HEK293 (cell line): ENCODE results near the gene DNAI1.

Experiments
- CTCF ChIA-PET: fragments of 350-600 bp; formaldehyde crosslinking; extraction: SDS; loops from one replicate; lab custom pipeline; 2021; ENCODE audit warnings: antibody characterized with exemption; lab: Yijun Ruan, JAX
- POLR2A ChIA-PET: fragments of 300-600 bp; formaldehyde crosslinking; extraction: SDS; loops from one replicate; lab custom pipeline; 2020; ENCODE audit warnings: antibody characterized with exemption, inconsistent platforms; lab: Yijun Ruan, JAX
- H3K27ac ChIP-seq: fragments of 200-500 bp; sonication (Bioruptor generic); 2 replicates; pipeline ENCODE4 v1.5.1; 2014; ENCODE audit warnings: low read depth, low read length, control low read depth, inconsistent platforms; ENCODE audit errors: extremely low read depth
- H3K36me3 ChIP-seq, 2 experiments: fragments of 200-500 bp in 1 of 2; sonication (Bioruptor generic) in 1 of 2; 1 replicate in 1 of 2; 2 replicates in 1 of 2; pipeline ENCODE4 v1.5.1; 2014 to 2017; ENCODE audit warnings: inconsistent platforms in 2 of 2, low read length in 2 of 2; ENCODE audit not compliant: control insufficient read depth in 2 of 2, insufficient read depth in 1 of 2
- H3K4me1 ChIP-seq: fragments of 200-500 bp; sonication (Bioruptor generic); 2 replicates; pipeline ENCODE4 v1.5.1; 2014; ENCODE audit warnings: mild to moderate bottlenecking, low read length, inconsistent platforms; ENCODE audit not compliant: control insufficient read depth, insufficient read depth
- H3K4me3 ChIP-seq: 2 replicates; pipeline ENCODE4 v1.5.1; 2011; ENCODE audit warnings: low read depth, mild to moderate bottlenecking, control low read depth, low read length, moderate library complexity
- H3K9me3 ChIP-seq: fragments of 200-500 bp; sonication (Bioruptor generic); 2 replicates; pipeline ENCODE4 v1.5.1; 2014; ENCODE audit warnings: low read depth, low read length, inconsistent platforms; ENCODE audit not compliant: control insufficient read depth, insufficient read depth
- AEBP2 ChIP-seq: fragments of 450-650 bp; formaldehyde crosslinking; IDR thresholded peaks from 2 replicates; pipeline ENCODE4 v1.5.1; 2016; ENCODE audit warnings: missing biosample characterization, missing genetic modification characterization, borderline replicate concordance
- KLF17 ChIP-seq: fragments of 450-650 bp; formaldehyde crosslinking; IDR thresholded peaks from 2 replicates; pipeline ENCODE4 v1.5.1; 2016; ENCODE audit warnings: missing biosample characterization, missing genetic modification characterization
- MZF1 ChIP-seq: fragments of 450-650 bp; formaldehyde crosslinking; IDR thresholded peaks from 2 replicates; pipeline ENCODE4 v1.5.1; 2017; ENCODE audit warnings: missing biosample characterization, missing genetic modification characterization, borderline replicate concordance
- OSR2 ChIP-seq: fragments of 450-650 bp; formaldehyde crosslinking; IDR thresholded peaks from 2 replicates; pipeline ENCODE4 v1.5.1; 2016; ENCODE audit warnings: missing biosample characterization, missing genetic modification characterization
- PRDM2 ChIP-seq: fragments of 450-650 bp; formaldehyde crosslinking; IDR thresholded peaks from 2 replicates; pipeline ENCODE4 v1.5.1; 2016; ENCODE audit warnings: missing biosample characterization, missing genetic modification characterization, borderline replicate concordance
- SCRT2 ChIP-seq: fragments of 450-650 bp; formaldehyde crosslinking; IDR thresholded peaks from 2 replicates; pipeline ENCODE4 v1.5.1; 2016; ENCODE audit warnings: missing biosample characterization, missing genetic modification characterization
- ZBTB10 ChIP-seq: fragments of 450-650 bp; formaldehyde crosslinking; IDR thresholded peaks from 2 replicates; pipeline ENCODE4 v1.5.1; 2016; ENCODE audit warnings: missing biosample characterization, missing genetic modification characterization
- ZBTB21 ChIP-seq: fragments of 450-650 bp; formaldehyde crosslinking; IDR thresholded peaks from 2 replicates; pipeline ENCODE4 v1.5.1; 2017; ENCODE audit warnings: missing biosample characterization, missing genetic modification characterization
- ZNF433 ChIP-seq: fragments of 450-650 bp; formaldehyde crosslinking; IDR thresholded peaks from 2 replicates; pipeline ENCODE4 v1.5.1; 2016; ENCODE audit warnings: missing biosample characterization, missing genetic modification characterization, low read depth
- ZNF449 ChIP-seq: fragments of 450-650 bp; formaldehyde crosslinking; IDR thresholded peaks from 2 replicates; pipeline ENCODE4 v1.5.1; 2017; ENCODE audit warnings: missing biosample characterization, mild to moderate bottlenecking, missing genetic modification characterization, moderate library complexity
- ZNF501 ChIP-seq: fragments of 450-650 bp; formaldehyde crosslinking; IDR thresholded peaks from 2 replicates; pipeline ENCODE4 v1.5.1; 2016; ENCODE audit warnings: missing biosample characterization, missing genetic modification characterization
- ZNF561 ChIP-seq: fragments of 450-650 bp; IDR thresholded peaks from 2 replicates; pipeline ENCODE4 v1.5.1; 2018; ENCODE audit warnings: missing biosample characterization, missing genetic modification characterization, borderline replicate concordance
- ZNF571 ChIP-seq: fragments of 450-650 bp; formaldehyde crosslinking; IDR thresholded peaks from 2 replicates; pipeline ENCODE4 v1.5.0; 2017; ENCODE audit warnings: missing biosample characterization, missing genetic modification characterization
- ZNF660 ChIP-seq: fragments of 450-650 bp; IDR thresholded peaks from 2 replicates; pipeline ENCODE4 v1.5.1; 2018; ENCODE audit warnings: missing biosample characterization, mild to moderate bottlenecking, missing genetic modification characterization
- ZNF692 ChIP-seq: fragments of 450-650 bp; formaldehyde crosslinking; IDR thresholded peaks from 2 replicates; pipeline ENCODE4 v1.5.1; 2016; ENCODE audit warnings: missing biosample characterization, missing genetic modification characterization
- ZNF785 ChIP-seq: fragments of 450-650 bp; formaldehyde crosslinking; IDR thresholded peaks from 2 replicates; pipeline ENCODE4 v1.5.1; 2016; ENCODE audit warnings: missing biosample characterization, missing genetic modification characterization

Gene DNAI1

GRCh38 chr9:34451545-34451944 lies 7.1 kb upstream of the DNAI1 start:
- no peaks in the 10 kb centered on the region; a peak in 1 of 3 replicates for H3K36me3 ChIP-seq
- ChIA-PET POLR2A (no interaction called here), CTCF (interaction anchor here (0.8 to 1.3 kb wide), 4 partner anchors 12 to 47 kb away, joined by 3 to 4 read pairs (median 4); no protein-coding TSS in a partner anchor)
- peak; percentile 65 for TF ChIP-seq ZNF449 (tag by site-specific recombination)
- TF ChIP-seq AEBP2 (tag by site-specific recombination) = no peak
- peak; percentile 55 for TF ChIP-seq OSR2 (tag by site-specific recombination)
- no peak overlapping the region for H3K4me3 ChIP-seq
- no peak overlapping the region for H3K27ac ChIP-seq
- H3K4me1 ChIP-seq = no peaks in the 10 kb centered on the region; the same call in 1 of the 2 replicates
- no peaks in the 10 kb centered on the region for H3K9me3 ChIP-seq

- Histone ChIP-seq H3K9me3 (no peaks in the 10 kb centered on the region), H3K36me3 (no peaks in the 10 kb centered on the region; a peak in 1 of 3 replicates), H3K27ac (no peak overlapping the region), H3K4me3 (no peak overlapping the region), H3K4me1 (no peaks in the 10 kb centered on the region; the same call in 1 of the 2 replicates)
- POLR2A ChIA-PET = no interaction called here
- CTCF ChIA-PET = interaction anchor here (0.6 to 1.5 kb wide), 2 partner anchors 39 to 49 kb away, joined by 3 to 5 read pairs; no protein-coding TSS in a partner anchor
- TF ChIP-seq ZNF660 (tag by site-specific recombination) (no peak), ZBTB10 (tag by site-specific recombination) (no peak), ZNF692 (no peak), PRDM2 (no peak), ZNF785 (no peak), MZF1 (tag by site-specific recombination) (no peak), ZBTB21 (tag by site-specific recombination) (no peak), KLF17 (tag by site-specific recombination) (no peak), SCRT2 (tag by site-specific recombination) (no peak), ZNF571 (tag by site-specific recombination) (no peak), ZNF501 (tag by site-specific recombination) (no peak), ZNF433 (tag by site-specific recombination) (no peak), ZNF561 (tag by site-specific recombination) (no peak)
- TF ChIP-seq, all 188 proteins: peak for 0
Observed at GRCh38 chr9:34452568-34452967, 6.0 kb upstream of the DNAI1 start.
